ENCODE data around the gene SH2D3A.
"Not testable (repeated sequence)": the region's sequence is repeated elsewhere in the genome, so short reads cannot be mapped to it uniquely, and the experiment has no call there.

Gene SH2D3A

GRCh38 chr19:6754653-6755463 is 12.4 kb downstream of the SH2D3A start:
- no peak for DNase-seq

GRCh38 chr19:6754136-6754535 is 13.1 kb downstream of the SH2D3A start:
- DNase-seq: no peak

- peak; percentile 86 for DNase-seq
Measured at GRCh38 chr19:6753178-6754031, 13.8 kb downstream of the SH2D3A start.

GRCh38 chr19:6752256-6753177 is 14.7 kb downstream of the SH2D3A start:
- no peak for DNase-seq

GRCh38 chr19:6751189-6751588 is 16.0 kb downstream of the SH2D3A start:
- no peak for DNase-seq

- no peak for DNase-seq
Measured at GRCh38 chr19:6750062-6750461, 17.2 kb downstream of the SH2D3A start.

GRCh38 chr19:6748543-6748942 is 18.7 kb downstream of the SH2D3A start:
- DNase-seq: not testable (repeated sequence)

GRCh38 chr19:6745965-6746364 is 21.3 kb downstream of the SH2D3A start:
- no peak for DNase-seq

GRCh38 chr19:6744381-6745301 is 22.6 kb downstream of the SH2D3A start:
- no peak for DNase-seq

GRCh38 chr19:6743714-6744380 is 23.4 kb downstream of the SH2D3A start:
- no peak for DNase-seq

- DNase-seq: no peak
Measured at GRCh38 chr19:6743066-6743465, 24.2 kb downstream of the SH2D3A start.

- DNase-seq: no peak
Measured at GRCh38 chr19:6740589-6741343, 26.5 kb downstream of the SH2D3A start.

- no peak for DNase-seq
Measured at GRCh38 chr19:6739883-6740588, 27.2 kb downstream of the SH2D3A start.

- peak; percentile 90 for DNase-seq
Measured at GRCh38 chr19:6739390-6739882, 27.8 kb downstream of the SH2D3A start, which contains the start of gene TRIP10. TRIP10 (plus strand) TSS chr19:6739680; CDS start chr19:6739762, 82 bp downstream.

GRCh38 chr19:6738787-6739389 is 28.3 kb downstream of the SH2D3A start:
- DNase-seq: peak; percentile 43

- peak; percentile 86 for DNase-seq
Measured at GRCh38 chr19:6737873-6738786, 29.1 kb downstream of the SH2D3A start.

GRCh38 chr19:6737284-6737872 is 29.9 kb downstream of the SH2D3A start, which contains the start of gene GPR108:
GPR108 (minus strand) TSS chr19:6737580; CDS start chr19:6737576, 4 bp downstream.
- peak; percentile 100 for DNase-seq

All from CD4-positive, alpha-beta T cell treated with Interleukin-10 for 1 hour (primary cell).